Measurements from ENCODE around the gene TMEM239. TPM values are rescaled to one million over a fixed set of nuclear protein-coding genes. Genes with fewer than 3 reads are reported as not detected.

Gene TMEM239
- total RNA-seq, 2 donors from 2014 or later = not detected

GRCh38 chr20:2799688-2800520 lies 16.3 kb upstream of the TMEM239 start:
- Histone ChIP-seq H3K27me3 (replicated peaks; ENCODE audit: insufficient read depth) (no peaks in the 10 kb centered on the region), H3K36me3 (no peaks in the 10 kb centered on the region), H3K4me3 (peak overlapping the region; percentile 27), H3K4me1 (replicated peaks) (no peaks in the 10 kb centered on the region), H3K27ac (no peak overlapping the region), H3K9me3 (no peaks in the 10 kb centered on the region)
- intact Hi-C loops (cut with DNase I) = no loop called here
- 3% methylated on average over 47 of the region's 61 CpGs for WGBS
- no peak for DNase-seq (ENCODE audit: low spot score)
- no peak for TF ChIP-seq POLR2AphosphoS5 (IDR thresholded peaks at IDR 0.05)
- no peak for TF ChIP-seq POLR2A (IDR thresholded peaks at IDR 0.05)
- TF ChIP-seq, protein P1, sequence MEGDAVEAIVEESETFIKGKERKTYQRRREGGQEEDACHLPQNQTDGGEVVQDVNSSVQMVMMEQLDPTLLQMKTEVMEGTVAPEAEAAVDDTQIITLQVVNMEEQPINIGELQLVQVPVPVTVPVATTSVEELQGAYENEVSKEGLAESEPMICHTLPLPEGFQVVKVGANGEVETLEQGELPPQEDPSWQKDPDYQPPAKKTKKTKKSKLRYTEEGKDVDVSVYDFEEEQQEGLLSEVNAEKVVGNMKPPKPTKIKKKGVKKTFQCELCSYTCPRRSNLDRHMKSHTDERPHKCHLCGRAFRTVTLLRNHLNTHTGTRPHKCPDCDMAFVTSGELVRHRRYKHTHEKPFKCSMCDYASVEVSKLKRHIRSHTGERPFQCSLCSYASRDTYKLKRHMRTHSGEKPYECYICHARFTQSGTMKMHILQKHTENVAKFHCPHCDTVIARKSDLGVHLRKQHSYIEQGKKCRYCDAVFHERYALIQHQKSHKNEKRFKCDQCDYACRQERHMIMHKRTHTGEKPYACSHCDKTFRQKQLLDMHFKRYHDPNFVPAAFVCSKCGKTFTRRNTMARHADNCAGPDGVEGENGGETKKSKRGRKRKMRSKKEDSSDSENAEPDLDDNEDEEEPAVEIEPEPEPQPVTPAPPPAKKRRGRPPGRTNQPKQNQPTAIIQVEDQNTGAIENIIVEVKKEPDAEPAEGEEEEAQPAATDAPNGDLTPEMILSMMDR (IDR thresholded peaks at IDR 0.05) = no peak

DNA sequence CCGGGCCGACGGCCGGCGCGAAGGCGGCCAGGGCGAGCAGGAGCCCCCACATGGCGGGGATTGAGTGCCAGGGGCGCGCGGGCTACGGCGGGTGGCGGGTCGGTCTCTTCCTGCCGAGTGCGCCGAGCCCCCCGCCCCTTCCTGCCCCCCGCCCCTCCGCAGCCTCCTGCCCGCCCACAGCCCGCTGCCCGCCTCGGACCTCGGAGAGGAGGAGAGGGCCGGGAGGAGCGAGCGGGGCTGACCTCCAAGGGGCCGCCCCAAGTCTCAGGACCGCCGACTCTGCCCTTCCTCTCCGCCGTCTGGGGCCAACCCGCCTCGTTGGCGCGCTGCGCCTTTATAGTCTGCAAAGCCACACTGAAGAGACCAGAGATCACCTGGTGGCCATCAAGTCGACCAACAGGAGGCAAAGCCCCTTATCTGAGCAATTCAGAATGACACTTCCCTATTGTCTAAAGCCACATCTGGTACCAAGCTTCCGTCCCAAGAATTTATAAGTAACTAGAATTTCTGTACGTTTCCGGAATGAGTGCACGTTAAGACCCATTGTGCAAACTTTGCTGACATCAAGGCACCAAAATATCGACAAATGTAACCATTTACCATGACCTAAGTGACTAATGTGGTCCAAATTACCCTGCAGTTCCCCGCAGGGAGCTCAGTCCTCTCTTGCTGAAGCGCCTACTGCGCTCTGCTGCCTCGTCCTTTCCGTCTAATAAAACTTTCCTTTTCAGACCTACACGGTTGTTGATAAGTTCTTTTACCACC lies 15.5 kb upstream of the TMEM239 start, which contains the start of gene CPXM1:
TSS of gene CPXM1 (minus strand) at position 107 of the 765 bp plus-strand sequence. CDS start at position 52, 55 bp downstream.
- no peak for DNase-seq (ENCODE audit: low spot score)
- Histone ChIP-seq H3K27ac (no peak within 1 kb of the TSS), H3K4me1 (replicated peaks) (no peaks in the 10 kb centered on the region), H3K36me3 (no peaks in the 10 kb centered on the region), H3K4me3 (peak within 1 kb of the TSS; percentile 27), H3K9me3 (no peaks in the 10 kb centered on the region), H3K27me3 (replicated peaks; ENCODE audit: insufficient read depth) (no peaks in the 10 kb centered on the region)
- no peak for TF ChIP-seq POLR2A (IDR thresholded peaks at IDR 0.05)
- intact Hi-C loops (cut with DNase I) = no loop called here
- WGBS = 7% methylated on average over 41 of the region's 52 CpGs

- no peaks in the 10 kb centered on the region for H3K4me1 ChIP-seq (replicated peaks)
- H3K36me3 ChIP-seq = no peaks in the 10 kb centered on the region
- 17% methylated on average over 13 of the region's 13 CpGs for WGBS
- no peak overlapping the region for H3K4me3 ChIP-seq
- no peaks in the 10 kb centered on the region for H3K9me3 ChIP-seq
- no peak for DNase-seq (ENCODE audit: low spot score)
- no peak overlapping the region for H3K27ac ChIP-seq
- no peak for TF ChIP-seq POLR2A (IDR thresholded peaks at IDR 0.05)
- TF ChIP-seq, protein P1 (IDR thresholded peaks at IDR 0.05) = no peak
- no peak for TF ChIP-seq POLR2AphosphoS5 (IDR thresholded peaks at IDR 0.05)
- intact Hi-C loops (cut with DNase I) = no loop called here
- no peaks in the 10 kb centered on the region for H3K27me3 ChIP-seq (replicated peaks; ENCODE audit: insufficient read depth)
Observed at GRCh38 chr20:2801286-2801728, 14.9 kb upstream of the TMEM239 start.

- no peak for TF ChIP-seq POLR2A (IDR thresholded peaks at IDR 0.05)
- TF ChIP-seq, protein P1 (IDR thresholded peaks at IDR 0.05) = no peak
- TF ChIP-seq POLR2AphosphoS5 (IDR thresholded peaks at IDR 0.05) = no peak
- DNase-seq (ENCODE audit: low spot score) = no peak
- 75% methylated on average over 16 of the region's 16 CpGs for WGBS
- no peaks in the 10 kb centered on the region for H3K27me3 ChIP-seq (replicated peaks; ENCODE audit: insufficient read depth)
- no peaks in the 10 kb centered on the region for H3K36me3 ChIP-seq
- no peak overlapping the region for H3K4me3 ChIP-seq
- no peak overlapping the region for H3K27ac ChIP-seq
- no peaks in the 10 kb centered on the region for H3K4me1 ChIP-seq (replicated peaks)
- H3K9me3 ChIP-seq = no peaks in the 10 kb centered on the region
- intact Hi-C loops (cut with DNase I) = no loop called here
Observed at GRCh38 chr20:2804041-2804828, 11.9 kb upstream of the TMEM239 start.
